HEK293 (cell line): Measurements from ENCODE around the gene HOXB8.
A peak's percentile ranks its signal among the peaks of the same experiment; 100 is the strongest.

Source experiments
- AEBP2 ChIP-seq: fragments of 450-650 bp; formaldehyde crosslinking; IDR thresholded peaks from 2 replicates; pipeline ENCODE4 v1.5.1; 2016; ENCODE audit warnings: missing biosample characterization, missing genetic modification characterization, borderline replicate concordance
- CTCF ChIP-seq: fragments of 450-650 bp; formaldehyde crosslinking; IDR thresholded peaks from 2 replicates; pipeline ENCODE4 v1.5.1; 2016; ENCODE audit warnings: missing biosample characterization, missing genetic modification characterization
- HOXA7 ChIP-seq: sonication (generic); formaldehyde crosslinking; IDR thresholded peaks from 2 replicates; pipeline ENCODE4 v1.8.1; 2022; ENCODE audit warnings: missing genetic modification reagents, borderline replicate concordance
- KLF1 ChIP-seq: fragments of 450-650 bp; formaldehyde crosslinking; IDR thresholded peaks from 2 replicates; pipeline ENCODE4 v1.5.1; 2016; ENCODE audit warnings: missing biosample characterization, missing genetic modification characterization
- YY2 ChIP-seq: fragments of 450-650 bp; formaldehyde crosslinking; IDR thresholded peaks from 2 replicates; pipeline ENCODE4 v1.5.1; 2016; ENCODE audit warnings: missing biosample characterization, missing genetic modification characterization
- ZNF10 ChIP-seq: fragments of 450-650 bp; formaldehyde crosslinking; IDR thresholded peaks from 2 replicates; pipeline ENCODE4 v1.5.1; 2017; ENCODE audit warnings: missing biosample characterization, missing genetic modification characterization
- ZNF133 ChIP-seq: fragments of 450-650 bp; formaldehyde crosslinking; IDR thresholded peaks from 2 replicates; pipeline ENCODE4 v1.5.1; 2016; ENCODE audit warnings: missing biosample characterization, missing genetic modification characterization
- ZNF148 ChIP-seq: fragments of 450-650 bp; formaldehyde crosslinking; IDR thresholded peaks from 2 replicates; pipeline ENCODE4 v1.5.0; 2017; ENCODE audit warnings: missing biosample characterization, missing genetic modification characterization, borderline replicate concordance
- ZNF157 ChIP-seq: fragments of 450-650 bp; formaldehyde crosslinking; IDR thresholded peaks from 2 replicates; pipeline ENCODE4 v1.5.1; 2016; ENCODE audit warnings: missing biosample characterization, missing genetic modification characterization
- ZNF169 ChIP-seq: fragments of 450-650 bp; formaldehyde crosslinking; IDR thresholded peaks from 2 replicates; pipeline ENCODE4 v1.5.1; 2016; ENCODE audit warnings: missing biosample characterization, missing genetic modification characterization
- ZNF324 ChIP-seq: fragments of 450-650 bp; formaldehyde crosslinking; IDR thresholded peaks from 2 replicates; pipeline ENCODE4 v1.5.1; 2016; ENCODE audit warnings: missing biosample characterization, missing genetic modification characterization
- ZNF362 ChIP-seq: fragments of 450-650 bp; formaldehyde crosslinking; IDR thresholded peaks from 2 replicates; pipeline ENCODE4 v1.5.1; 2016; ENCODE audit warnings: missing biosample characterization, missing genetic modification characterization
- ZNF366 ChIP-seq: fragments of 450-650 bp; formaldehyde crosslinking; conservative IDR thresholded peaks from 2 replicates; pipeline ENCODE4 v1.5.1; 2016; ENCODE audit warnings: missing biosample characterization, missing genetic modification characterization
- ZNF449 ChIP-seq: fragments of 450-650 bp; formaldehyde crosslinking; IDR thresholded peaks from 2 replicates; pipeline ENCODE4 v1.5.1; 2017; ENCODE audit warnings: missing biosample characterization, mild to moderate bottlenecking, missing genetic modification characterization, moderate library complexity
- ZNF596 ChIP-seq: fragments of 450-650 bp; IDR thresholded peaks from 2 replicates; pipeline ENCODE4 v1.5.0; 2018; ENCODE audit warnings: missing biosample characterization, mild to moderate bottlenecking, missing genetic modification characterization, moderate library complexity
- ZNF777 ChIP-seq: fragments of 450-650 bp; formaldehyde crosslinking; IDR thresholded peaks from 2 replicates; pipeline ENCODE4 v1.5.1; 2017; ENCODE audit warnings: missing biosample characterization, missing genetic modification characterization, borderline replicate concordance
- ZNF785 ChIP-seq: fragments of 450-650 bp; formaldehyde crosslinking; IDR thresholded peaks from 2 replicates; pipeline ENCODE4 v1.5.1; 2016; ENCODE audit warnings: missing biosample characterization, missing genetic modification characterization
- ZSCAN30 ChIP-seq: fragments of 450-650 bp; IDR thresholded peaks from 2 replicates; pipeline ENCODE4 v1.5.1; 2018; ENCODE audit warnings: missing biosample characterization, mild to moderate bottlenecking, missing genetic modification characterization, moderate library complexity
- ZXDB ChIP-seq: fragments of 450-650 bp; formaldehyde crosslinking; IDR thresholded peaks from 2 replicates; pipeline ENCODE4 v1.5.1; 2016; ENCODE audit warnings: missing biosample characterization, missing genetic modification characterization

Gene HOXB8

GRCh38 chr17:48646183-48647102 is 31.4 kb upstream of the HOXB8 start (continued):
- TF ChIP-seq CTCF (tag by site-specific recombination) (peak; percentile 9; the same call in 1 of the 2 replicates), HOXA7 (CRISPR knock-in tag) (no peak), ZNF324 (tag by site-specific recombination) (no peak), ZNF133 (no peak), ZNF596 (tag by site-specific recombination) (peak; percentile 100), ZNF366 (tag by site-specific recombination) (no peak), ZXDB (tag by site-specific recombination) (peak; percentile 82), KLF1 (peak; percentile 82), YY2 (no peak; the same call in 1 of the 2 replicates), ZNF449 (tag by site-specific recombination) (no peak; the same call in 1 of the 2 replicates), ZNF785 (0 out of 2 replicates have a peak, but pooled peaks have one; percentile 26), AEBP2 (tag by site-specific recombination) (no peak), ZNF777 (tag by site-specific recombination) (peak; percentile 96), ZNF362 (tag by site-specific recombination) (no peak), ZNF148 (tag by site-specific recombination) (no peak), ZNF169 (tag by site-specific recombination) (no peak), ZNF10 (no peak), ZNF157 (no peak), ZSCAN30 (tag by site-specific recombination) (0 out of 2 replicates have a peak, but pooled peaks have one; percentile 25)
